CD4-positive, alpha-beta T cell treated with Interleukin-17A for 4 hours (primary cell): ENCODE measurements around the gene CBX4.
A peak's percentile ranks its signal among the peaks of the same experiment; 100 is the strongest.

ENCODE experiments used
- DNase-seq: peaks from one replicate; pipeline ENCODE4 v3.0.0-alpha.2; 2020; ENCODE audit warnings: mixed read lengths

Gene CBX4

GRCh38 chr17:79799174-79799537 is 40.1 kb downstream of the CBX4 start:
- DNase-seq: no peak

GRCh38 chr17:79798299-79799173 is 40.7 kb downstream of the CBX4 start:
- DNase-seq: no peak

GRCh38 chr17:79797492-79798298 is 41.5 kb downstream of the CBX4 start:
- DNase-seq: no peak

GRCh38 chr17:79796763-79797491 is 42.3 kb downstream of the CBX4 start, which contains the start of gene CBX8:
CBX8 (minus strand) TSS chr17:79797077; CDS start chr17:79796998, 79 bp downstream.
- DNase-seq: peak; percentile 99

DNA sequence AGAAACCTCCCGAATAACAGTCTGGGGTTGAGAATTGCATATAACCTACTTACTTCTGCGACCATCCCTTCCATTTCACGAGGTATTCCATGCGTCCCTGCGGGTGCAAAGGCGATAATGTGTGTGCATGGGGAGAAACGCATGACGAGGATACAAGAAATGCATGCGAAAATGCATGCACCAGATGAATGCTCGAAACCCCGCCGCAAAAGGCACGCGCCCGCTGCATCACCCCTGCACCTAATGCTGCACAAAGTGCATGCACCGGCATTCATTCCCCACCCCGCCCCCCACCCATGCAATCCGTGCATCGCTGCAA is 42.8 kb downstream of the CBX4 start:
- DNase-seq: no peak

- DNase-seq: no peak
Observed at GRCh38 chr17:79795795-79796443, 43.3 kb downstream of the CBX4 start.

DNA sequence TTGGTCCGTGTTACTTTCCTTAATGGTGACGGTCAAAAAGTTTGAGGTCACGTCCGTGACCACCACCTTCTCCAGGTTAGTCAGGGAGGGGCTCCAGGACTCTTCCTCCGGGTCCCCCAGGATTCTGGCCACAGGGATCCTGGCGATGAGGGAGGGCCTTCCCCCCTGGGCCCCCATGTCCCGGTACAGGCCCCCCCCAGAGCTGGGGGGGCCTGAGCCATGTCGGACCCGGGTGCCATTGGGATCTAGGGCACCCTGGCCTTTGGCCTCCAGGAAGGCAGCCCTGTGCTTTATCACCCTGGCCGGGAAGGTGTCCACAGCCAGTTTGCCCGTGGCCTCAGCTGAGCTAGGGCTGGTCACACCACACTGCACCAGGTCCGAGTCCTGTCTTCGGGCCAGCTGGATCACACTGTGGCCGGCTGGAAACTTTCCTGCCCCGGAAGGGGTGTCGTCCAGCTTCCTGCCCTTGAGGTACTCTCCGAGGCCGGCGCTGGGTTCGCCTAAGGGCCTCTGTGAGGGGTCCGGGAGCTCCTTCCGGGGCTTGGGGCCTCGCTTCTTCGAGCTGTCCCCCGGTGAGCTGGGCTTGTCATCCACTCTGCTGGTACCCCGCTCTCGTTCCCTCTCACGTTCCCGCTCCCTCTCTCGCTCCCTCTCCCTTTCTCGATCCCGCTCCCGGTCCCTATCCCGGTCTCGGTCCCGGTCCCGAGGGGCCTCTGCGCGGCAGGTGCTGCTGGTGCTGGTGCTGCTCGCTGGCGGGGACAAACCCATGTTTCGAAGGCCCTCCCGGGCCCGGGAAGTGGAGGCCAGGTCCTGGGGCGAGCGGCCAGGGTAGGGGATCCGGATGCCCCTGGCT is 44.4 kb downstream of the CBX4 start:
- DNase-seq: no peak

DNA sequence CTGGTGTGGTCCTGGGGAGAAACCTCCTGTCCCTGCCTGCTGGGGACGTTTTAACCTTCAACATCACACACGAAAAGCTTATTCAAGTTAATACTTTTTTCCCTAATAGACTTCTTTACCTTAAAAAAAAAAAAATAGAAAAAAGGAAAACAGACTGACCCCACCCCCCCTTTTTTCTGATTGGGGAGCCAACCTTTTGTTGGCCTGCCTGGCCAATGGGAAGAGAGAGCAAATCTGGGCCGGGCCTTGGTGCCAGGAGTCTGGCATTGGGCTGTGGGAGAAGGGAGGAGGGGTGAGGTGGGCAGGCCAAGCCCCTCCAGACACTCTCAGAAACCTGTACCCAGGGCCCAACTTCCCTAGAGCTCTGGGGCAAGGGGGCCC is 45.3 kb downstream of the CBX4 start:
- DNase-seq: no peak

GRCh38 chr17:79792984-79793923 is 46.0 kb downstream of the CBX4 start:
- no peak for DNase-seq

DNA sequence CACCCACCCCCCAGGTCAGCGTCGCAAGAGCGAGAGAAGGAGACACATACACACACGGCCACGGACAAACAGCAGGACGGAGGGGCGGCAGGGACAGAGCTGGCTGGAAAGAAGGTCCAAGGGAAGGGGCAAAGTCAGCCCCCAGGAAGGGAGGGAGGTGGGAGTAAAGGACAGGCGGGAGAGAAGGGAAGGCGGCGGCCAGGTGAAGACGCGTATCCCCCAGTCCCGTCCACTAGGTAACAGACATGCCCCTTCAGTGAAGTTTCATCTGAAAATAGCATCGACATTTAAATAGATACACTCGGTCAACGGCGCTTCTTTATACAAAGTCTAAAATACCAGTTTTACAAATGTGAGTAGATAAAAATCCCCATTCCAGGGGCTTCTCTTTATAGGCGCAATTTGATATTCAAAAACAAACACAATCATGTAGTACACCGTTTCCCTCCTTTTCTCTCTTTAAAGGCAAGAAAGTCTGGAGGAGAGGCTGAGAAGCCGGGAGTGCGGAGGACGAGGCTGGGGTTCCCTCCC is 46.8 kb downstream of the CBX4 start:
- no peak for DNase-seq

- no peak for DNase-seq
Observed at GRCh38 chr17:79791735-79792161, 47.5 kb downstream of the CBX4 start.

DNA sequence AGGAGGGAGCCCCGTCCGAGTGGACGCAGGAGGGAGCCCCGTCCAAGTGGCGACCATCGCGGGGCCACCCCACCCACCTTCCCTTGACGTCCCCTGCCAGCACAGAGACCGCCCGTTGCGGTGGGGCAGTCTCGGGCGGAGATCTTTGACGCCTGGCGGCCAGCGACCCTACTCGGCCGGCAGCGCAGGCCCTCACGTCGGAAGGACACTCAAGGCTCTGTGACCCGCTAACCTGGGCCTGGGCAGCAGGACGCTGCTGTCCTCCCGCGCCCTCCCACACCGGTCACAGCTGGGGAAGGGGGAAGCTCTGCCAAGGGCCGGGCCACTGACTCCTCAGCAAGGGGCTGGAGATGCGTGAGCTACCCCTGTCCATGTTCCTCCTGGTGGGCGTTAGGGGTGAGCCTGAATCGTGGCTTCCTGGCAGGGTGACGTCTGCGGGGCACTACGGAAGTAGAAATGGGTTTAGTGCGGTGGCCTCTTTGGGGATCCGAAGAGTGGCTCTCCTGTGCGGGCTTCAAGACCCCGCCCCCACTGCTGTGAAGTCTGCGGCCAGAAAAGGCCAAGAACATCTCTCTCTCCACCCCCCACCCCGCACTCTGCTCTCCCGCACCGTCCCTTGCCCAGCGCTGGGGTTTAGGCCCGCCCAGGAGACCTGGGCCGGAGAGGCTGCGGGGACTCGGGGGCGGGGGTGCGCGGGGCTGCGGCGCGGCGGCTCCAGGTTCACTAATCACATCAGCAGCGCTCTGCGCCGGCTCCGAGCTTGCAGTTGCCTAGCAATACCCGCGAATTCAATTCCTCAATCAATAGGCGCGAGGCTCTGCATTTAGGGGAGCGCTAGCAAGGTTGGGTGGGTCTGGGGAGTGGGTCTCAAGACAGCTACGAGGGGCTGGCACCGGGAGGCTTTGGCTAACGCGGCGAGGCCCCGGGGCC is 48.2 kb downstream of the CBX4 start:
- peak; percentile 24 for DNase-seq

DNA sequence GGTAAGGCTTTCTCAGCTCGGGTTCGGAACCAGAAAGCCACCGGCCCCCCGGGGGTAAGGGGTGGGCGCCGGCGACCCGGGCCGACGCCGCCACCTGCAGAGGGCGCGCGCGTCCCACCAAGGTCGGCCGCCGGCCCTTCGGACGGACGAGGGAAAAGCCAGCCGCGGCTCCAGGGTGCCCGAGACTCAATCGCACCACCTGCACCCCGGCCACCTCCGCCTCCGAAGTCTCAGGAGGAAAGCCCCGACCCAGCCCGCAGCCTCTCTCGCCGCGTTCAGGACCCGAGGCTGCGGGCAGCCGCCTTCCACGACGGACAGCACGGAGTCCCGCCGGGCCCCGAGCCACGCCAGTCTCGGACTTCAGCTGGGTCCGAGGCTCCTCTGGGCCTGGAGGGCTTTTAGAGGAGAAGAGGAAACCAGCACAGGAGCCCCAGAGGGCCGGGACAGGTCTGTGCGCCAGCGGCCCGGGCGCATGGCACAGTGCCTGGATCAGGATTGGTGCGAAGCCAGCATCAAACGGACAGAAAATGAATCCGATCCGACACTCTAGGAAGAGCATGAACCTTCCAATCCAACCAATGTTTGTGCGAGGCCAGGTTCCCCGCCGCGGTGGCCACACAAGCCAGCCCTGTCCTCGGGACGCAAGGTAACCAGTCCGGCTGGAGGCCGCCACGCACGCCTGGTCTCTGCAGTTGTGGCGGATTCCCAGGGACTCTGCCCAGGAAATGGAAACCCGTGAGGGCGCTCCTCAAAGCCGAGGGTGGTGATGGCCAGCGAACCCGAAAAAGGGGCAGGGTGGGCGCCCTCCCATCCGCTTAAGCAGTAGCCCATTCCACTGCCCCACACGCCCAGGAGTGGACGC is 49.1 kb downstream of the CBX4 start:
- DNase-seq: peak; percentile 58

GRCh38 chr17:79788989-79789942 is 50.0 kb downstream of the CBX4 start:
- no peak for DNase-seq

DNA sequence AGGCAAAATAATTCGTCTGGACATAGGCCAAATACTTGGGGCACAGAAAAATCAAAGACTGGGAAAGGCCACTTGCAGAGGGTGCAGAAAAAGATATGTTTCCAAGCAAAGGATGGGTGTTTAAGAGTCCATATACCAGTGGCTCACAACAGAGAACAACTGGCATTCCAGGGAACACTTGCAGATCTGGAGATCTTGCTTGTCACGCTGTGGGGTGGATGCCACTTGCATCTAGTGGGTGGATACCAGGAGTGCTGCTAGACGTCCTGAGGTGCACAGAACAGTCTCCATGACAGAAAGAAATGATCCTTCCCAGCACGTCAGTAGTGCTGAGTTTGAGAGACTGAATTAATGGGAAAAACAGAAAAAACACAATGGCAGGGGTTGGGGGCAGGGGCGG is 50.8 kb downstream of the CBX4 start:
- no peak for DNase-seq

GRCh38 chr17:79786930-79787643 is 52.2 kb downstream of the CBX4 start:
- no peak for DNase-seq
